GM12872 (cell line): Measurements from ENCODE around the gene OR52E8.

Experiments
- CTCF ChIP-seq: IDR thresholded peaks from 3 replicates; pipeline ENCODE4 v1.5.1; 2011; ENCODE audit warnings: low read depth, mild to moderate bottlenecking, low read length, moderate library complexity; ENCODE audit not compliant: insufficient read depth

The OR52E8 gene

GRCh38 chr11:5878564-5878963 lies 21.1 kb upstream of the OR52E8 start:
- TF ChIP-seq CTCF: no peak

GRCh38 chr11:5865826-5866225 lies 8.3 kb upstream of the OR52E8 start:
- no peak for TF ChIP-seq CTCF

GRCh38 chr11:5851002-5851401 lies 6.5 kb downstream of the OR52E8 start:
- no peak for TF ChIP-seq CTCF

- no peak for TF ChIP-seq CTCF
These were observed 9.8 kb downstream of the OR52E8 start for GRCh38 chr11:5847711-5848110.

- TF ChIP-seq CTCF: no peak
These were observed 10.8 kb downstream of the OR52E8 start for GRCh38 chr11:5846701-5847100.

GRCh38 chr11:5841797-5842196 lies 15.7 kb downstream of the OR52E8 start, which contains the start of gene OR52E6:
OR52E6 (minus strand) TSS chr11:5841897; CDS start chr11:5841897, 0 bp downstream.
- TF ChIP-seq CTCF: no peak

- no peak for TF ChIP-seq CTCF
These were observed 19.8 kb downstream of the OR52E8 start for GRCh38 chr11:5837695-5838094.

- no peak for TF ChIP-seq CTCF
These were observed 24.0 kb downstream of the OR52E8 start for GRCh38 chr11:5833446-5833845.
